Tibial artery (tissue), 4 donors: ENCODE measurements around the gene CCDC178.

Experiments
- DNase-seq, 2 donors: peaks; one replicate each; pipeline ENCODE4 v3.0.0-alpha.2; 2019
- H3K27ac ChIP-seq, 2 donors: fragments of 200-600 bp; sonication (generic) in 1 of 2; 1 replicate in 1 of 2; 2 replicates in 1 of 2; pipeline ENCODE4 v1.5.1; 2018 to 2019; ENCODE audit warnings: mild to moderate bottlenecking in 1 of 2
- H3K27me3 ChIP-seq, 2 donors: fragments of 200-600 bp; sonication (generic) in 1 of 2; one replicate each; pipeline versions ENCODE4 v1.5.1 to v1.6.0; 2016 to 2019
- H3K36me3 ChIP-seq, 3 donors: fragments of 200-600 bp; sonication (generic) in 2 of 3; one replicate each; pipeline ENCODE4 v1.5.1; 2016 to 2019; ENCODE audit warnings: mild to moderate bottlenecking in 2 of 3
- H3K4me1 ChIP-seq, 4 donors: fragments of 200-600 bp; sonication (generic) in 2 of 4; 1 replicate in 3 of 4; 2 replicates in 1 of 4; pipeline ENCODE4 v1.5.1; 2016 to 2019
- H3K4me3 ChIP-seq, 2 donors: fragments of 200-600 bp; sonication (generic) in 1 of 2; 1 replicate in 1 of 2; 2 replicates in 1 of 2; pipeline ENCODE4 v1.5.1; 2018 to 2019; ENCODE audit warnings: mild to moderate bottlenecking in 2 of 2
- H3K9me3 ChIP-seq, 3 donors: fragments of 200-600 bp; sonication (generic) in 1 of 3; one replicate each; pipeline ENCODE4 v1.5.1; 2016 to 2019
- intact Hi-C: fragments of 100-400 bp; cut with DNase I; formaldehyde crosslinking; loops from one replicate; pipeline ENCODE4 v1.15.0; 2023; ENCODE audit warnings: low total_unique reads
- TF ChIP-seq, protein P1 (sequence below), 2 experiments: fragments of 200-600 bp in 1 of 2; fragments of 450-650 bp in 1 of 2; IDR thresholded peaks; one replicate each; pipeline ENCODE4 v1.5.1; 2017 to 2019; ENCODE audit warnings: antibody characterized with exemption in 2 of 2, mild to moderate bottlenecking in 1 of 2, moderate library complexity in 1 of 2

CCDC178 gene

DNA sequence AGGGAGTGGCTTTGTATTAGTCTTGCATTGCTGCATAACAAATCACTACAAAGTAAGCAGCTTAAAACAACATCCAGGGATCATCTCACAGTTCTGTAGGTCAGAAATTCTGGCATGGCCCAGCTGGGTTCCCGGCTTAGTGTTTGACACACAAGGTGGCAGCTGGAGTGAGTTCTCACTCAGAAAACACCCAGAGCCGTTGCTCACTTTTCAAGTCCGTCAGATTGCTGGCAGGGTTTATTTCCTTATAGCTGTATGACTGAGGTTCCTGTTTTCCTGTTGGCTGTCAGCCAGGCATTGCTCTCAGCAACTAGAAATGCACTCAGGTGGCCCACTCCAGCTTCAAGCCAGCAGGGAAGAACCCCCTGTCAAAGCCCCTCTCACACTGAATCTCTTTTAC, 324.1 kb downstream of the CCDC178 start:
- TF ChIP-seq, protein P1, sequence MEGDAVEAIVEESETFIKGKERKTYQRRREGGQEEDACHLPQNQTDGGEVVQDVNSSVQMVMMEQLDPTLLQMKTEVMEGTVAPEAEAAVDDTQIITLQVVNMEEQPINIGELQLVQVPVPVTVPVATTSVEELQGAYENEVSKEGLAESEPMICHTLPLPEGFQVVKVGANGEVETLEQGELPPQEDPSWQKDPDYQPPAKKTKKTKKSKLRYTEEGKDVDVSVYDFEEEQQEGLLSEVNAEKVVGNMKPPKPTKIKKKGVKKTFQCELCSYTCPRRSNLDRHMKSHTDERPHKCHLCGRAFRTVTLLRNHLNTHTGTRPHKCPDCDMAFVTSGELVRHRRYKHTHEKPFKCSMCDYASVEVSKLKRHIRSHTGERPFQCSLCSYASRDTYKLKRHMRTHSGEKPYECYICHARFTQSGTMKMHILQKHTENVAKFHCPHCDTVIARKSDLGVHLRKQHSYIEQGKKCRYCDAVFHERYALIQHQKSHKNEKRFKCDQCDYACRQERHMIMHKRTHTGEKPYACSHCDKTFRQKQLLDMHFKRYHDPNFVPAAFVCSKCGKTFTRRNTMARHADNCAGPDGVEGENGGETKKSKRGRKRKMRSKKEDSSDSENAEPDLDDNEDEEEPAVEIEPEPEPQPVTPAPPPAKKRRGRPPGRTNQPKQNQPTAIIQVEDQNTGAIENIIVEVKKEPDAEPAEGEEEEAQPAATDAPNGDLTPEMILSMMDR (IDR thresholded peaks at IDR 0.05), result no peak
- DNase-seq, result no peak
- intact Hi-C loops, result no loop called here
- Histone ChIP-seq H3K27me3 (no peaks in the 10 kb centered on the region), H3K9me3 (no peaks in the 10 kb centered on the region), H3K4me1 (no peaks in the 10 kb centered on the region), H3K36me3 (no peaks in the 10 kb centered on the region), H3K4me3 (no peak overlapping the region), H3K27ac (no peak overlapping the region)

DNA sequence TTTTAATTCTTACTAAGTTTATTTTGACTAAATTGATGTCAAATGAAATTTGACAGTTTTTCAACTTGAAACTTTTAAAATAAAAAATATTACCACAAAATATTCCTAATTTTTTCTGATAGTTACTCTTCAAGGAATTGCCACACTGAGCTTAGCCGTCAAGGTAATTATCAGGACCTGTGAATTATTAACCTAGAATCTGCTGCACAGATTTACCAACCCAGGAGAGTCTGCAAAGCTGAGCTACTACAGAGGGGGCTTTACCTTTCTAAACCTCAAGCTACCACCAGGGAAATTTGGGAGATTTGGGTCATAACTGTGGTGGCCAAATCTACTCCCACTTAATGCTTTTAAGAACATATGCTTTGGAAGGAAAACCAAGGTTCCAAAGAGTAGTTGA, 324.6 kb downstream of the CCDC178 start:
- H3K36me3 ChIP-seq, result no peaks in the 10 kb centered on the region
- intact Hi-C loops, result no loop called here

DNA sequence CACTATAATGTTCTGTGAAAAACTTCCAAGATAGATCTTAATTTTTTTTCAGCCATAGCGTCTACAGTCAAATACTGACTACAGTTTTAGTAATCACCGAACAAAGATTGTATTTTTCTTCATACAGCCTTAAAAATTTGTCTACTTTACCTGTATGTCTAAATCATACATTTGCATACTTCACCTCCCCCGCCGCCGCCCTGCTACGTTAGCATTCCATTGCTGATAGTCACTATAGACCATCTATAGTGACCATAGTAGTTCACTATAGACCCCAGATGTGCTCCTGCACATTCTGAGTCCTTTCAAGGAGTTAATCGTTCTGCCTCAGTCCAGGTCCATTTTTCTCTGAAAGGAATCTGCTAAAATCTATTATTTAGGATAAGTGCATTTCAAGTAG, 325.0 kb downstream of the CCDC178 start:
- intact Hi-C loops, result no loop called here
- no peaks in the 10 kb centered on the region for H3K27me3 ChIP-seq
- no peak for DNase-seq
- H3K4me1 ChIP-seq, result no peaks in the 10 kb centered on the region
- no peak overlapping the region for H3K27ac ChIP-seq
- no peak overlapping the region for H3K4me3 ChIP-seq
- H3K36me3 ChIP-seq, result no peaks in the 10 kb centered on the region
- TF ChIP-seq, protein P1 (IDR thresholded peaks at IDR 0.05), result no peak
- no peaks in the 10 kb centered on the region for H3K9me3 ChIP-seq

More for the DNA sequence above, 324.6 kb downstream of the CCDC178 start:
- no peak for DNase-seq
- H3K4me1 ChIP-seq, result no peaks in the 10 kb centered on the region
- H3K9me3 ChIP-seq, result no peaks in the 10 kb centered on the region
- H3K27ac ChIP-seq, result no peak overlapping the region
- H3K4me3 ChIP-seq, result no peak overlapping the region
- no peaks in the 10 kb centered on the region for H3K27me3 ChIP-seq
- TF ChIP-seq, protein P1 (IDR thresholded peaks at IDR 0.05), result no peak

DNA sequence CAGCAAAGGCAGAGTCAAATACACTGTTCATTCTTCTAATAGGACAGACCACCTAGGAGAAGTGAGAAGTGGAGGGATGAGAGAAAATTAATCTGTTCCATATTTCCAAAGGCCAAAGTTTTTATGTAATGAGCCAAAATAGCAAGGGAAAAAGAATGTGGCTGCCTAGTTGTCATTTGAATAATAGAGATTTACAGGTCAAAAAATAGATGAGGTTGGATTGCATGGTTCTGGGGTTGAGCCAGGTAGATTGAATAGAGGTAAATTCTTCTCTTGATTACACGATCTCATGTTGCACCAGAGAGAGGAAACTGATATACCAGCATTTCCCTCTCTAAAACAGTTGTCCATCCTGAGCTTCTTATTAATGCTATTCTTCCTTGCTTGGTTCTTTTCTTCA, 325.8 kb downstream of the CCDC178 start:
- TF ChIP-seq, protein P1 (IDR thresholded peaks at IDR 0.05), result no peak
- Histone ChIP-seq H3K36me3 (no peaks in the 10 kb centered on the region), H3K4me3 (no peak overlapping the region), H3K27ac (no peak overlapping the region), H3K9me3 (no peaks in the 10 kb centered on the region), H3K27me3 (no peaks in the 10 kb centered on the region), H3K4me1 (no peaks in the 10 kb centered on the region)
- DNase-seq, result no peak
- intact Hi-C loops, result no loop called here

DNA sequence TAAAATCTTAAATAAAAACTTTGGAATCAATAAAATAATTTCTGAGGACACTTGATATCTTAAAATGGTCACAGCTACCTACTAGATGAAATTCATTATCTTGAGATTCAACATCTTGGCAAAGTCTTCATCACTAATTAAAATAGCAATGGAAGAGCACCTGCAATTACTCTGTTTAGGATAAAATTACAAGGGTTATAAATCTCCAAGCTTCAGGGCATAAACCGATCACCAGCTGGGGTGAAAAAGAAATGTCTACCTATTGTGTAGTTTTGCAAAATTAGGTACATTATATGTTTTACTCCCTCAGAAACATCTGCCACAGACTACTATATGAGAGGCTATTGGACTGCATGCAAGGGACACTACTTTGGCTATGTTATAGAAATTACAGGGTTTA, 327.1 kb downstream of the CCDC178 start:
- Histone ChIP-seq H3K9me3 (no peaks in the 10 kb centered on the region), H3K27ac (no peak overlapping the region), H3K27me3 (no peaks in the 10 kb centered on the region), H3K36me3 (no peaks in the 10 kb centered on the region), H3K4me3 (no peak overlapping the region), H3K4me1 (no peaks in the 10 kb centered on the region)
- intact Hi-C loops, result no loop called here
- TF ChIP-seq, protein P1 (IDR thresholded peaks at IDR 0.05), result no peak
- no peak for DNase-seq

DNA sequence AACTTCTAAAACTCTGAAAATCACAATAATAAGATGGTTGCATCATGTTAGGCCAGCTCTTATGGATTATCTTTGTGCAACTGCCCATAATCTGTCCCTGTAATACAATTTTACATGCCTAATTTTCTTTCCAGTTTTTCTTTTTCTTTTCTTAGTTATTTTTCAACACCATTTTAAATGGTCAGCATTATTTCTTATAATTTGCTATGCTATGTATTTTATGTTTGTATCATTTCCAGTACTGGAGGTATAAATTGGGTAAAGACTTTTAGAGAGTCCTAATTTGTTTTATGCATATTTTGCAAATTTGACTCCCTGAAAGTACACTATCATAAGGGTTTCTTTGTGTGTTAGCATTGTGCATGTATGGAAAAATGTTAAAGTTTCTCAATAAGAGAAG, 333.0 kb downstream of the CCDC178 start:
- TF ChIP-seq, protein P1 (IDR thresholded peaks at IDR 0.05), result no peak
- intact Hi-C loops, result no loop called here
- no peak overlapping the region for H3K4me3 ChIP-seq

More for the DNA sequence above, 333.0 kb downstream of the CCDC178 start:
- Histone ChIP-seq H3K9me3 (no peaks in the 10 kb centered on the region), H3K27me3 (no peaks in the 10 kb centered on the region), H3K27ac (no peak overlapping the region), H3K36me3 (no peaks in the 10 kb centered on the region), H3K4me1 (no peaks in the 10 kb centered on the region)
- DNase-seq, result no peak
